GM18508 (cell line): ENCODE results near the gene SEC24C.
"Not testable (repeated sequence)": the region's sequence is repeated elsewhere in the genome, so short reads cannot be mapped to it uniquely, and the experiment has no call there.

Experiments used
- ATAC-seq: cut with Tn5 transposase; IDR thresholded peaks from one replicate; pipeline ENCODE4 v1.9.1; 2021; ENCODE audit warnings: moderate number of reproducible peaks; ENCODE audit not compliant: insufficient read depth, unreplicated experiment

SEC24C gene

GRCh38 chr10:73743905-73744663, at the start of gene SEC24C:
SEC24C (plus strand) TSS chr10:73744372; CDS start chr10:73746833, 2,461 bp downstream.
- ATAC-seq = peak; percentile 50

- not testable (repeated sequence) for ATAC-seq
Measured at GRCh38 chr10:73695302-73695701, 48.9 kb upstream of the SEC24C start.

- ATAC-seq = not testable (repeated sequence)
Measured at GRCh38 chr10:73697675-73698159, 46.5 kb upstream of the SEC24C start, which contains the start of gene AGAP5. AGAP5 (minus strand) TSS chr10:73698109; CDS start chr10:73697755, 354 bp downstream.

GRCh38 chr10:73698819-73699218, 45.4 kb upstream of the SEC24C start:
- ATAC-seq = not testable (repeated sequence)

GRCh38 chr10:73703924-73704323, 40.2 kb upstream of the SEC24C start:
- ATAC-seq = not testable (repeated sequence)

GRCh38 chr10:73705506-73706072, 38.6 kb upstream of the SEC24C start:
- ATAC-seq = not testable (repeated sequence)

GRCh38 chr10:73706488-73706887, 37.7 kb upstream of the SEC24C start:
- ATAC-seq = not testable (repeated sequence)

GRCh38 chr10:73707628-73708027, 36.5 kb upstream of the SEC24C start:
- ATAC-seq = not testable (repeated sequence)

- not testable (repeated sequence) for ATAC-seq
Measured at GRCh38 chr10:73708122-73708521, 36.0 kb upstream of the SEC24C start.

GRCh38 chr10:73711683-73712082, 32.5 kb upstream of the SEC24C start:
- not testable (repeated sequence) for ATAC-seq

- not testable (repeated sequence) for ATAC-seq
Measured at GRCh38 chr10:73713912-73714311, 30.3 kb upstream of the SEC24C start.

GRCh38 chr10:73714483-73714882, 29.7 kb upstream of the SEC24C start:
- not testable (repeated sequence) for ATAC-seq

GRCh38 chr10:73715179-73716156, 28.7 kb upstream of the SEC24C start:
- not testable (repeated sequence) for ATAC-seq

GRCh38 chr10:73716251-73716650, 27.9 kb upstream of the SEC24C start:
- no peak for ATAC-seq

- no peak for ATAC-seq
Measured at GRCh38 chr10:73717556-73717955, 26.6 kb upstream of the SEC24C start.

- ATAC-seq = not testable (repeated sequence)
Measured at GRCh38 chr10:73720561-73720960, 23.6 kb upstream of the SEC24C start.

- no peak for ATAC-seq
Measured at GRCh38 chr10:73723516-73723915, 20.7 kb upstream of the SEC24C start.

GRCh38 chr10:73729781-73730152, 14.4 kb upstream of the SEC24C start:
- ATAC-seq = not testable (repeated sequence)

- ATAC-seq = no peak
Measured at GRCh38 chr10:73730153-73730906, 13.8 kb upstream of the SEC24C start.
